K562 (cell line): Measurements from ENCODE around the gene CDRT15. TPM values are rescaled to one million over a fixed set of nuclear protein-coding genes. Genes with fewer than 3 reads are reported as not detected.

Experiments used
- ATAC-seq: fragments of 200-7000 bp; cut with Tn5 transposase; 3 replicates; pipeline ENCODE4 v1.9.1; 2020; ENCODE audit warnings: moderate library complexity
- BruUV-seq: library from RNA; stranded (reverse); fragments of 400-500 nt; replicated peaks from 2 replicates; lab custom pipeline; 2021; lab: Mats Ljungman, UMichigan
- CTCF ChIA-PET: fragments of 300-600 bp; formaldehyde crosslinking; extraction: SDS; loops from one replicate; lab custom pipeline; 2021; ENCODE audit warnings: low intra/inter-chr PET ratio; lab: Yijun Ruan, JAX
- POLR2A ChIA-PET: fragments of 300-600, 350-650 bp; sonication (Branson Sonifier 250); formaldehyde crosslinking; extraction: SDS; loops from one replicate; lab custom pipeline; 2021; ENCODE audit warnings: antibody characterized with exemption, inconsistent platforms; lab: Yijun Ruan, JAX
- DNase-seq, 4 experiments: peaks; one replicate each; pipeline versions ENCODE4 v3.0.0 to v3.0.0-alpha.2; 2011 to 2018; ENCODE audit warnings: low spot score in 3 of 4, mixed read lengths in 3 of 4; ENCODE audit errors: extremely low read depth in 1 of 4
- FAIRE-seq: peaks from 2 replicates; lab custom pipeline; 2011; peaks lifted over from hg19 to GRCh38; lab: Jason Lieb, UNC
- H2AFZ ChIP-seq: 2 replicates; pipeline ENCODE4 v1.6.0; 2011; ENCODE audit warnings: low read depth, low read length, control low read depth, inconsistent platforms
- H3K27ac ChIP-seq: fragments of 200-600 bp; 3 replicates; pipeline ENCODE4 v1.8.0; 2011; ENCODE audit warnings: low read depth, mild to moderate bottlenecking, control low read depth, inconsistent platforms, low read length, moderate library complexity, mixed read lengths; ENCODE audit errors: extremely low read depth
- H3K27me3 ChIP-seq, 2 experiments: fragments of 300-600 bp in 1 of 2; 2 replicates in 1 of 2; 3 replicates in 1 of 2; pipeline versions ENCODE4 v1.6.0 to v1.8.0; 2011; ENCODE audit warnings: inconsistent platforms in 2 of 2, low read length in 2 of 2, mild to moderate bottlenecking in 1 of 2, mixed read lengths in 1 of 2, moderate library complexity in 1 of 2; ENCODE audit not compliant: control insufficient read depth in 2 of 2, insufficient read depth in 2 of 2
- H3K36me3 ChIP-seq: fragments of 300-600 bp; 3 replicates; pipeline ENCODE4 v1.8.0; 2011; ENCODE audit warnings: mild to moderate bottlenecking, low read length, inconsistent platforms; ENCODE audit not compliant: control insufficient read depth, insufficient read depth
- H3K4me1 ChIP-seq, 2 experiments: fragments of 200-600 bp in 1 of 2; replicated peaks in 1 of 2; 2 replicates in 1 of 2; 3 replicates in 1 of 2; pipeline versions ENCODE4 v1.5.1 to v1.8.0; 2011; ENCODE audit warnings: inconsistent platforms in 2 of 2, low read length in 2 of 2, mild to moderate bottlenecking in 1 of 2, mixed read lengths in 1 of 2, moderate library complexity in 1 of 2; ENCODE audit not compliant: control insufficient read depth in 2 of 2, insufficient read depth in 2 of 2
- H3K4me2 ChIP-seq: 2 replicates; pipeline ENCODE4 v1.6.1; 2011; ENCODE audit warnings: low read length, control low read depth, inconsistent platforms, mixed read lengths; ENCODE audit not compliant: insufficient read depth
- H3K4me3 ChIP-seq: fragments of 200-600 bp; sonication (generic), shearing (Covaris generic); 2 replicates; pipeline ENCODE4 v1.5.1; 2016; ENCODE audit warnings: control low read depth, inconsistent platforms
- H3K79me2 ChIP-seq: fragments of 200-600 bp; 3 replicates; pipeline ENCODE4 v1.8.0; 2011; ENCODE audit warnings: low read length, inconsistent platforms; ENCODE audit not compliant: control insufficient read depth, insufficient read depth
- H3K9ac ChIP-seq, 2 experiments: 2 replicates each; pipeline versions ENCODE4 v1.6.0 to v1.6.1; 2011; ENCODE audit warnings: low read depth in 2 of 2, low read length in 2 of 2, control low read depth in 1 of 2, inconsistent platforms in 1 of 2, mild to moderate bottlenecking in 1 of 2, mixed read lengths in 1 of 2; ENCODE audit not compliant: insufficient read depth in 1 of 2
- H3K9me1 ChIP-seq: one replicate; pipeline ENCODE4 v1.6.0; 2011; ENCODE audit warnings: inconsistent platforms, mild to moderate bottlenecking, low read length, moderate library complexity; ENCODE audit not compliant: control insufficient read depth, insufficient read depth
- H3K9me3 ChIP-seq: replicated peaks from 2 replicates; pipeline ENCODE4 v1.5.1; 2011; ENCODE audit warnings: low read depth, low read length, inconsistent platforms; ENCODE audit not compliant: control insufficient read depth, insufficient read depth
- H4K20me1 ChIP-seq: replicated peaks from 2 replicates; pipeline ENCODE4 v1.6.1; 2011; ENCODE audit warnings: low read length, inconsistent platforms, mixed read lengths; ENCODE audit not compliant: control insufficient read depth, insufficient read depth
- CBFA2T2 ChIP-seq: fragments of 450-650 bp; conservative IDR thresholded peaks from 2 replicates; pipeline ENCODE4 v1.6.1; 2017; ENCODE audit warnings: mild to moderate bottlenecking
- CEBPB ChIP-seq: fragments of 450-650 bp; IDR thresholded peaks from 2 replicates; pipeline ENCODE4 v1.6.1; 2016; ENCODE audit warnings: missing genetic modification characterization, missing compliant biosample characterization
- KAT2B ChIP-seq: IDR thresholded peaks from one replicate; pipeline ENCODE4 v1.6.1; 2012; ENCODE audit warnings: low read depth, mild to moderate bottlenecking, control low read depth, inconsistent platforms, low read length, moderate library complexity
- MLLT1 ChIP-seq, 2 experiments: fragments of 450-650 bp; IDR thresholded peaks; 2 replicates each; pipeline ENCODE4 v1.6.1; 2016
- NR4A1 ChIP-seq, 2 experiments: fragments of 250-450 bp in 1 of 2; fragments of 450-650 bp in 1 of 2; sonication (Bioruptor Pico) in 1 of 2; IDR thresholded peaks; 2 replicates each; pipeline versions ENCODE4 v1.4.0 to v1.6.1; 2016 to 2020; ENCODE audit warnings: mild to moderate bottlenecking in 2 of 2, missing compliant biosample characterization in 1 of 2, missing genetic modification characterization in 1 of 2, moderate library complexity in 1 of 2
- OTX1 ChIP-seq: fragments of 450-650 bp; formaldehyde crosslinking; IDR thresholded peaks from 2 replicates; pipeline ENCODE4 v1.4.0; 2022; ENCODE audit warnings: mild to moderate bottlenecking
- PTRF ChIP-seq: fragments of 450-650 bp; IDR thresholded peaks from 2 replicates; pipeline ENCODE4 v1.6.1; 2016; ENCODE audit warnings: mild to moderate bottlenecking, missing genetic modification characterization, missing compliant biosample characterization
- SIN3A ChIP-seq, 2 experiments: fragments of 150-350 bp in 1 of 2; IDR thresholded peaks; 2 replicates each; pipeline ENCODE4 v1.6.1; 2011 to 2016; ENCODE audit warnings: borderline replicate concordance in 2 of 2, low read depth in 2 of 2, low read length in 2 of 2, mild to moderate bottlenecking in 2 of 2, moderate library complexity in 2 of 2; ENCODE audit not compliant: control insufficient read depth in 1 of 2
- TEAD4 ChIP-seq, 2 experiments: sonication (generic) in 1 of 2; formaldehyde crosslinking in 1 of 2; IDR thresholded peaks; 2 replicates each; pipeline versions ENCODE4 v1.6.1 to v1.8.0; 2012 to 2022; ENCODE audit warnings: borderline replicate concordance in 1 of 2, inconsistent platforms in 1 of 2, low read length in 1 of 2, mild to moderate bottlenecking in 1 of 2, missing genetic modification reagents in 1 of 2
- ZNF41 ChIP-seq: fragments of 250-450 bp; sonication (Bioruptor Pico); conservative IDR thresholded peaks from 2 replicates; pipeline ENCODE4 v1.4.0; 2020; ENCODE audit warnings: mild to moderate bottlenecking
- WGBS: fragments of 100-300 bp; shearing (Covaris generic); methylation state at CpG from one replicate; pipeline ENCODE4 v1.1.6; 2016; ENCODE audit warnings: low coverage, mixed read lengths; ENCODE audit not compliant: insufficient coverage; ENCODE audit errors: missing lambda C conversion rate; 5-methylcytosine and 5-hydroxymethylcytosine counted together
- in situ Hi-C: fragments of 300-500 bp; cut with MboI; formaldehyde crosslinking; loops from 4 replicates; pipeline ENCODE4 v1.15.0; 2018; ENCODE audit warnings: inconsistent platforms, mixed read lengths
- intact Hi-C: fragments of 100-400 bp; cut with micrococcal nuclease; formaldehyde crosslinking; loops from 2 replicates; pipeline ENCODE4 v1.14.2; 2022
- polyA plus RNA-seq, 8 experiments: library from polyadenylated mRNA; depleted of rRNA in 4 of 8; stranded (reverse) in 5 of 8; unstranded in 3 of 8; fragments of >200 nt; fragmentation: Nextera tagmentation in 2 of 8; fragmentation: Illumina TruSeq in 1 of 8; extraction: Ambion mirVana in 2 of 8; extraction: Trizol in 1 of 8; gene quantifications; 2 replicates each; pipeline versions ENCODE4 v1.2.1 to v1.2.3, GENCODE V29; 2011 to 2014; ENCODE audit warnings: inconsistent platforms in 1 of 8, missing spikeins in 1 of 8
- total RNA-seq, 7 experiments: library from RNA; depleted of rRNA in 6 of 7; stranded (reverse); fragments of >200 nt in 6 of 7; fragmentation: Illumina TruSeq in 2 of 7; extraction: Trizol in 2 of 7; gene quantifications; 2 replicates each; pipeline versions ENCODE4 v1.2.1 to v1.2.3, GENCODE V29; 2011 to 2021; ENCODE audit warnings: low replicate concordance in 1 of 7
- TF ChIP-seq, protein P1 (sequence below), 2 experiments: fragments of 450-650 bp; IDR thresholded peaks; 2 replicates each; pipeline ENCODE4 v1.6.1; 2018; ENCODE audit warnings: mild to moderate bottlenecking in 2 of 2, low read depth in 1 of 2; ENCODE audit not compliant: partially characterized antibody in 2 of 2
- TF ChIP-seq, protein P2 (sequence below): fragments of 450-650 bp; IDR thresholded peaks from 2 replicates; pipeline ENCODE4 v1.6.1; 2014; ENCODE audit warnings: low read depth, mild to moderate bottlenecking, moderate library complexity, borderline replicate concordance

The CDRT15 gene
- total and polyA plus RNA-seq, 9 of the 15 experiments (the other 6 are each of a cell fraction or from before 2014, with no cell fraction given): not detected

DNA sequence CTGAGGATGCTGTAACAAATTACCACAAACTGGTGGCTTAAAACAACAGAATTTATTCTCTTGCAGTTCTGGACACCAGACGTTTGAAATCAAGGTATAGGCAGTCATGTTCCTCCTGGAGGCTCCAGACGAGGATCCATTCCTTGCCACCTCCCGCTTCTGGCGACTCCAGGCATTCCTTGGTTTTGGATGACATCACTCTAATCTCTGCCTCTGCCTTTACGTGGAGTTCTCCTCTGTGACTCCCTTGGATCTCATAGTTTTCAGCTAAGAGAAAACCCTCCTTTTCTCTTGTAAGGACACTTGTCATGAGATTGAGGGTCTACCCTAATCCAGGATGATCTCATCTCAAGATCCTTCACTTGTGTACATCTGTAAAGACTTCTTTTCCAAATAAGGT lies 32.8 kb upstream of the CDRT15 start:
- BruUV-seq: no TSS peak
- ChIA-PET POLR2A (no interaction called here), CTCF (no interaction called here)
- Histone ChIP-seq H4K20me1 (no peaks in the 10 kb centered on the region), H3K9me1 (no peaks in the 10 kb centered on the region), H3K4me2 (no peak overlapping the region), H3K27me3 (no peaks in the 10 kb centered on the region; a peak in 1 of 5 replicates), H2AFZ (no peak overlapping the region), H3K36me3 (no peaks in the 10 kb centered on the region), H3K27ac (no peak overlapping the region), H3K4me3 (no peak overlapping the region), H3K79me2 (no peaks in the 10 kb centered on the region), H3K9ac (no peak overlapping the region), H3K4me1 (no peaks in the 10 kb centered on the region), H3K9me3 (no peaks in the 10 kb centered on the region)
- intact Hi-C loops (no loop called here), in situ Hi-C loops (no loop called here)
- no peak for DNase-seq
- ATAC-seq: no peak
- no peak for FAIRE-seq
- WGBS: 0% methylated on average over 4 of the region's 5 CpGs
- TF ChIP-seq, protein P1, sequence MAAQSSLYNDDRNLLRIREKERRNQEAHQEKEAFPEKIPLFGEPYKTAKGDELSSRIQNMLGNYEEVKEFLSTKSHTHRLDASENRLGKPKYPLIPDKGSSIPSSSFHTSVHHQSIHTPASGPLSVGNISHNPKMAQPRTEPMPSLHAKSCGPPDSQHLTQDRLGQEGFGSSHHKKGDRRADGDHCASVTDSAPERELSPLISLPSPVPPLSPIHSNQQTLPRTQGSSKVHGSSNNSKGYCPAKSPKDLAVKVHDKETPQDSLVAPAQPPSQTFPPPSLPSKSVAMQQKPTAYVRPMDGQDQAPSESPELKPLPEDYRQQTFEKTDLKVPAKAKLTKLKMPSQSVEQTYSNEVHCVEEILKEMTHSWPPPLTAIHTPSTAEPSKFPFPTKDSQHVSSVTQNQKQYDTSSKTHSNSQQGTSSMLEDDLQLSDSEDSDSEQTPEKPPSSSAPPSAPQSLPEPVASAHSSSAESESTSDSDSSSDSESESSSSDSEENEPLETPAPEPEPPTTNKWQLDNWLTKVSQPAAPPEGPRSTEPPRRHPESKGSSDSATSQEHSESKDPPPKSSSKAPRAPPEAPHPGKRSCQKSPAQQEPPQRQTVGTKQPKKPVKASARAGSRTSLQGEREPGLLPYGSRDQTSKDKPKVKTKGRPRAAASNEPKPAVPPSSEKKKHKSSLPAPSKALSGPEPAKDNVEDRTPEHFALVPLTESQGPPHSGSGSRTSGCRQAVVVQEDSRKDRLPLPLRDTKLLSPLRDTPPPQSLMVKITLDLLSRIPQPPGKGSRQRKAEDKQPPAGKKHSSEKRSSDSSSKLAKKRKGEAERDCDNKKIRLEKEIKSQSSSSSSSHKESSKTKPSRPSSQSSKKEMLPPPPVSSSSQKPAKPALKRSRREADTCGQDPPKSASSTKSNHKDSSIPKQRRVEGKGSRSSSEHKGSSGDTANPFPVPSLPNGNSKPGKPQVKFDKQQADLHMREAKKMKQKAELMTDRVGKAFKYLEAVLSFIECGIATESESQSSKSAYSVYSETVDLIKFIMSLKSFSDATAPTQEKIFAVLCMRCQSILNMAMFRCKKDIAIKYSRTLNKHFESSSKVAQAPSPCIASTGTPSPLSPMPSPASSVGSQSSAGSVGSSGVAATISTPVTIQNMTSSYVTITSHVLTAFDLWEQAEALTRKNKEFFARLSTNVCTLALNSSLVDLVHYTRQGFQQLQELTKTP (IDR thresholded peaks at IDR 0.05; ENCODE audit: low read depth in 1 of 2, partially characterized antibody in 2 of 2): no peak
- no peak for TF ChIP-seq CBFA2T2
- TF ChIP-seq OTX1 (CRISPR knock-in tag): no peak
- TF ChIP-seq KAT2B: no peak
- no peak for TF ChIP-seq CEBPB (tag)
- no peak for TF ChIP-seq MLLT1 (IDR thresholded peaks at IDR 0.05)
- TF ChIP-seq, protein P2, sequence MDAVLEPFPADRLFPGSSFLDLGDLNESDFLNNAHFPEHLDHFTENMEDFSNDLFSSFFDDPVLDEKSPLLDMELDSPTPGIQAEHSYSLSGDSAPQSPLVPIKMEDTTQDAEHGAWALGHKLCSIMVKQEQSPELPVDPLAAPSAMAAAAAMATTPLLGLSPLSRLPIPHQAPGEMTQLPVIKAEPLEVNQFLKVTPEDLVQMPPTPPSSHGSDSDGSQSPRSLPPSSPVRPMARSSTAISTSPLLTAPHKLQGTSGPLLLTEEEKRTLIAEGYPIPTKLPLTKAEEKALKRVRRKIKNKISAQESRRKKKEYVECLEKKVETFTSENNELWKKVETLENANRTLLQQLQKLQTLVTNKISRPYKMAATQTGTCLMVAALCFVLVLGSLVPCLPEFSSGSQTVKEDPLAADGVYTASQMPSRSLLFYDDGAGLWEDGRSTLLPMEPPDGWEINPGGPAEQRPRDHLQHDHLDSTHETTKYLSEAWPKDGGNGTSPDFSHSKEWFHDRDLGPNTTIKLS: no peak
- no peak for TF ChIP-seq PTRF
- no peak for TF ChIP-seq ZNF41 (CRISPR knock-in tag)
- TF ChIP-seq TEAD4 (IDR thresholded peaks at IDR 0.05; ENCODE audit: low read length): no peak
- no peak for TF ChIP-seq TEAD4 (CRISPR knock-in tag; IDR thresholded peaks at IDR 0.05; ENCODE audit: borderline replicate concordance)
- TF ChIP-seq SIN3A (IDR thresholded peaks at IDR 0.05; ENCODE audit: borderline replicate concordance in 2 of 2, control insufficient read depth in 1 of 2, low read depth in 2 of 2, low read length in 2 of 2): no peak
- TF ChIP-seq NR4A1 (CRISPR knock-in tag; IDR thresholded peaks at IDR 0.05): no peak
- no peak for TF ChIP-seq NR4A1 (tag; IDR thresholded peaks at IDR 0.05)
